Right lobe of liver (tissue), 6 donors: Measurements from ENCODE around the gene SPTBN1. TPM values are rescaled to one million over a fixed set of nuclear protein-coding genes. Genes with fewer than 3 reads are reported as not detected.

Experiments used
- ATAC-seq, 4 donors: fragments of 200-7000 bp; cut with Tn5 transposase; one replicate each; pipeline ENCODE4 v1.9.1; 2020; ENCODE audit warnings: mild to moderate bottlenecking in 4 of 4, moderate library complexity in 4 of 4
- DNase-seq, 3 donors: peaks; one replicate each; pipeline ENCODE4 v3.0.0-alpha.2; 2020
- H3K27ac ChIP-seq, 3 donors: fragments of 200-600 bp; one replicate each; pipeline ENCODE4 v1.8.0; 2022
- H3K27me3 ChIP-seq, 2 donors: fragments of 200-600 bp; one replicate each; pipeline ENCODE4 v1.8.0; 2022
- H3K36me3 ChIP-seq, 4 donors: fragments of 200-600 bp; sonication (generic) in 1 of 4; one replicate each; pipeline versions ENCODE4 v1.5.1 to v1.8.0; 2017 to 2022; ENCODE audit warnings: control low read depth in 1 of 4
- H3K4me1 ChIP-seq, 4 donors: fragments of 200-600 bp; sonication (generic) in 1 of 4; one replicate each; pipeline versions ENCODE4 v1.5.1 to v1.8.0; 2017 to 2022; ENCODE audit warnings: control low read depth in 1 of 4
- H3K4me3 ChIP-seq, 3 donors: fragments of 200-600 bp; one replicate each; pipeline ENCODE4 v1.8.0; 2022
- H3K9me3 ChIP-seq, 4 donors: fragments of 200-600 bp; sonication (generic) in 1 of 4; one replicate each; pipeline versions ENCODE4 v1.5.1 to v1.8.0; 2017 to 2022; ENCODE audit warnings: control low read depth in 1 of 4
- CTCF ChIP-seq, 4 donors: fragments of 200-600 bp in 3 of 4; fragments of 450-650 bp in 1 of 4; IDR thresholded peaks; one replicate each; pipeline versions ENCODE4 v1.5.1 to v1.8.0; 2016 to 2022; ENCODE audit warnings: antibody characterized with exemption in 4 of 4, mild to moderate bottlenecking in 2 of 4
- POLR2A ChIP-seq: fragments of 450-650 bp; IDR thresholded peaks from one replicate; pipeline ENCODE4 v1.6.1; 2017; ENCODE audit warnings: antibody characterized with exemption, mild to moderate bottlenecking
- WGBS: methylation state at CpG from one replicate; pipeline ENCODE4 v1.1.6; 2018; ENCODE audit warnings: low coverage, low lambda C conversion rate; ENCODE audit not compliant: insufficient coverage; ENCODE audit errors: missing lambda C conversion rate; 5-methylcytosine and 5-hydroxymethylcytosine counted together
- intact Hi-C, 2 donors: fragments of 100-400 bp; cut with DNase I; formaldehyde crosslinking; loops; one replicate each; pipeline versions ENCODE4 v1.11.2 to v1.14.1; 2022
- total RNA-seq, 6 experiments: library from RNA; depleted of rRNA in 2 of 6; stranded (reverse); fragments of >200 nt in 2 of 6; fragmentation: NEBNext Ultra II Directional in 3 of 6; extraction: Animal tissue kit (Norgen Biotek cat#: 25700) in 3 of 6; gene quantifications; one replicate each; pipeline versions ENCODE4 v1.1.0 to v1.2.4, GENCODE V29; 2016 to 2023
- donor health status: DM: no; HTN: yes; CAD: no.
- donor health status: DM: no; HTN: no; CAD: no.
- donor health status: DM: no; HTN: no; CAD: no.
- donor health status: DM: no; HTN: yes; CAD: no.
- donor health status: DM: no; HTN: yes; CAD: no.

Gene SPTBN1
- total RNA-seq, 6 experiments from 2014 or later: 107 to 315 (median 227) TPM

GRCh38 chr2:54570321-54570855, 114.3 kb downstream of the SPTBN1 start:
- no peak for DNase-seq
- no peaks in the 10 kb centered on the region for H3K9me3 ChIP-seq
- peak overlapping the region; percentile 46 to 52 (median 51) for H3K27ac ChIP-seq
- ATAC-seq: no peak
- no peak overlapping the region for H3K4me3 ChIP-seq
- intact Hi-C loops: loop anchor here in 1 of 2 donors (10.0 kb wide), 1 partner anchor 54 kb away; no protein-coding TSS in a partner anchor
- 42% methylated on average over 4 of the region's 5 CpGs for WGBS
- no peaks in the 10 kb centered on the region for H3K27me3 ChIP-seq
- H3K4me1 ChIP-seq: peaks cover 0 to 98% (median 48%) of the 10 kb centered on the region in 4 donors
- H3K36me3 ChIP-seq: no peaks in the 10 kb centered on the region
- TF ChIP-seq CTCF (IDR thresholded peaks at IDR 0.05): no peak
- no peak for TF ChIP-seq POLR2A

- intact Hi-C loops: loop anchor here in 1 of 2 donors (10.0 kb wide), 1 partner anchor 54 kb away; no protein-coding TSS in a partner anchor
- no peaks in the 10 kb centered on the region for H3K36me3 ChIP-seq
- DNase-seq: peak in 2 of 3 donors; percentile 59 to 66
- peak; percentile 36 to 69 (median 62) for ATAC-seq
- 2% methylated on average over 10 of the region's 10 CpGs for WGBS
- H3K27me3 ChIP-seq: no peaks in the 10 kb centered on the region
- TF ChIP-seq POLR2A: peak; percentile 11
- TF ChIP-seq CTCF (IDR thresholded peaks at IDR 0.05): no peak
- H3K27ac ChIP-seq: peak overlapping the region; percentile 51 to 85 (median 52)
- no peak overlapping the region for H3K4me3 ChIP-seq
- H3K4me1 ChIP-seq: peaks cover 0 to 95% (median 46%) of the 10 kb centered on the region in 4 donors
- no peaks in the 10 kb centered on the region for H3K9me3 ChIP-seq
Observed at GRCh38 chr2:54570925-54571694, 115.0 kb downstream of the SPTBN1 start.

GRCh38 chr2:54572262-54572635, 116.1 kb downstream of the SPTBN1 start:
- peak; percentile 49 to 77 (median 70) for ATAC-seq
- H3K4me3 ChIP-seq: no peak overlapping the region
- no peaks in the 10 kb centered on the region for H3K36me3 ChIP-seq

More at GRCh38 chr2:54572262-54572635, 116.1 kb downstream of the SPTBN1 start:
- DNase-seq: no peak
- Histone ChIP-seq H3K9me3 (no peaks in the 10 kb centered on the region), H3K27ac (peak overlapping the region; percentile 52 to 85 (median 69)), H3K4me1 (peaks cover 0 to 95% (median 45%) of the 10 kb centered on the region in 4 donors), H3K27me3 (no peaks in the 10 kb centered on the region)
- intact Hi-C loops: loop anchor here in 1 of 2 donors (10.0 kb wide), 1 partner anchor 53 kb away; no protein-coding TSS in a partner anchor
- WGBS: 0% methylated on average over 4 of the region's 4 CpGs
- TF ChIP-seq CTCF (IDR thresholded peaks at IDR 0.05) (no peak), POLR2A (no peak)
